SK-N-SH (cell line): ENCODE results near the gene JPH3. TPM values are rescaled to one million over a fixed set of nuclear protein-coding genes. Genes with fewer than 3 reads are reported as not detected.

Experiments
- CTCF ChIA-PET: fragments of 300-600, 350-600 bp; formaldehyde crosslinking; extraction: SDS; loops from one replicate; lab custom pipeline; 2021; lab: Yijun Ruan, JAX
- POLR2A ChIA-PET: fragments of 350-600 bp; sonication (Branson Sonifier 250); formaldehyde crosslinking; extraction: SDS; loops from one replicate; lab custom pipeline; 2020; ENCODE audit warnings: antibody characterized with exemption, inconsistent platforms; lab: Yijun Ruan, JAX
- DNase-seq: peaks from one replicate; pipeline ENCODE4 v3.0.0; 2012
- H2AFZ ChIP-seq: fragments of 200-600 bp; sonication (generic); 2 replicates; pipeline ENCODE4 v1.8.1; 2016; ENCODE audit warnings: antibody characterized with exemption, mild to moderate bottlenecking, low read depth
- H3F3A ChIP-seq: fragments of 200-600 bp; sonication (generic); replicated peaks from 2 replicates; pipeline ENCODE3; 2016; ENCODE audit warnings: antibody characterized with exemption, mild to moderate bottlenecking; ENCODE audit not compliant: insufficient read depth
- H3K27ac ChIP-seq, 2 experiments: fragments of 200-500 bp in 1 of 2; fragments of 200-600 bp in 1 of 2; sonication (Bioruptor generic) in 1 of 2; sonication (generic), shearing (Covaris generic) in 1 of 2; 2 replicates each; pipeline versions ENCODE4 v1.5.1 to v1.6.1; 2014 to 2016; ENCODE audit warnings: low read depth in 2 of 2, inconsistent platforms in 1 of 2, low read length in 1 of 2, mild to moderate bottlenecking in 1 of 2, mixed read lengths in 1 of 2
- H3K27me3 ChIP-seq: fragments of 200-600 bp; sonication (generic), shearing (Covaris generic); 2 replicates; pipeline ENCODE4 v1.6.1; 2016; ENCODE audit warnings: mixed run types; ENCODE audit not compliant: insufficient read depth
- H3K36me3 ChIP-seq, 2 experiments: fragments of 200-500 bp in 1 of 2; fragments of 200-600 bp in 1 of 2; sonication (Bioruptor generic) in 1 of 2; sonication (generic) in 1 of 2; replicated peaks in 1 of 2; 2 replicates each; pipeline versions ENCODE3 to v1.5.1; 2014 to 2016; ENCODE audit warnings: low read length in 1 of 2, mild to moderate bottlenecking in 1 of 2; ENCODE audit not compliant: insufficient read depth in 2 of 2, control insufficient read depth in 1 of 2
- H3K4me1 ChIP-seq, 2 experiments: fragments of 200-500 bp in 1 of 2; fragments of 200-600 bp in 1 of 2; sonication (Bioruptor generic) in 1 of 2; sonication (generic), shearing (Covaris generic) in 1 of 2; 2 replicates each; pipeline versions ENCODE4 v1.5.1 to v1.6.1; 2014 to 2016; ENCODE audit warnings: low read depth in 1 of 2, low read length in 1 of 2, mixed run types in 1 of 2; ENCODE audit not compliant: insufficient read depth in 2 of 2, control insufficient read depth in 1 of 2
- H3K4me2 ChIP-seq: fragments of 200-600 bp; sonication (generic), shearing (Covaris generic); 2 replicates; pipeline ENCODE4 v1.6.1; 2017; ENCODE audit warnings: mixed run types
- H3K4me3 ChIP-seq, 2 experiments: fragments of 200-500 bp in 1 of 2; fragments of 200-600 bp in 1 of 2; sonication (Bioruptor generic) in 1 of 2; sonication (generic), shearing (Covaris generic) in 1 of 2; 2 replicates each; pipeline versions ENCODE4 v1.5.1 to v1.8.1; 2014 to 2016; ENCODE audit warnings: low read depth in 2 of 2, inconsistent platforms in 1 of 2, low read length in 1 of 2, mild to moderate bottlenecking in 1 of 2, mixed read lengths in 1 of 2, moderate library complexity in 1 of 2
- H3K79me2 ChIP-seq: fragments of 200-600 bp; sonication (generic); 2 replicates; pipeline ENCODE4 v1.8.1; 2017; ENCODE audit warnings: mild to moderate bottlenecking; ENCODE audit not compliant: insufficient read depth
- H3K9ac ChIP-seq: fragments of 200-600 bp; sonication (generic); 2 replicates; pipeline ENCODE4 v1.6.1; 2017; ENCODE audit warnings: mixed run types
- H3K9me2 ChIP-seq: fragments of 200-600 bp; sonication (generic); 2 replicates; pipeline ENCODE4 v1.6.1; 2017; ENCODE audit warnings: mixed run types
- H3K9me3 ChIP-seq: fragments of 200-600 bp; sonication (generic); 2 replicates; pipeline ENCODE4 v1.6.1; 2017; ENCODE audit warnings: mixed run types, mild to moderate bottlenecking, moderate library complexity
- H4K20me1 ChIP-seq: fragments of 200-600 bp; sonication (generic); 2 replicates; pipeline ENCODE4 v1.6.1; 2017; ENCODE audit warnings: mild to moderate bottlenecking, mixed run types; ENCODE audit not compliant: insufficient read depth
- EZH2phosphoT487 ChIP-seq: fragments of 200-600 bp; sonication (generic); IDR thresholded peaks from 2 replicates; pipeline ENCODE4 v1.6.1; 2017; ENCODE audit warnings: low read depth, mixed run types, mild to moderate bottlenecking, antibody characterized with exemption, moderate library complexity, borderline replicate concordance
- JUND ChIP-seq: IDR thresholded peaks from 2 replicates; pipeline ENCODE4 v1.4.0; 2012
- MAX ChIP-seq: IDR thresholded peaks from 2 replicates; pipeline ENCODE4 v1.4.0; 2012; ENCODE audit warnings: low read depth
- NFIC ChIP-seq: IDR thresholded peaks from 2 replicates; pipeline ENCODE4 v1.4.0; 2012; ENCODE audit warnings: borderline replicate concordance
- NRF1 ChIP-seq: IDR thresholded peaks from 2 replicates; pipeline ENCODE4 v1.6.1; 2012; ENCODE audit warnings: low read depth, mild to moderate bottlenecking, low read length
- PBX3 ChIP-seq: IDR thresholded peaks from 2 replicates; pipeline ENCODE4; 2012
- RCOR1 ChIP-seq: fragments of 150-350 bp; IDR thresholded peaks from 2 replicates; pipeline ENCODE4 v1.6.1; 2017; ENCODE audit warnings: antibody characterized with exemption, low read length
- RXRA ChIP-seq: IDR thresholded peaks from 2 replicates; pipeline ENCODE4 v1.4.0; 2012; ENCODE audit warnings: low read depth, mild to moderate bottlenecking, borderline replicate concordance
- TAF1 ChIP-seq: IDR thresholded peaks from 2 replicates; pipeline ENCODE4 v1.6.1; 2012; ENCODE audit warnings: low read depth, mild to moderate bottlenecking, low read length, moderate library complexity, borderline replicate concordance
- USF1 ChIP-seq: IDR thresholded peaks from 2 replicates; pipeline ENCODE4 v1.4.0; 2012; ENCODE audit warnings: low read depth, borderline replicate concordance
- WGBS: methylation state at CpG from one replicate; pipeline ENCODE4 v1.1.6; 2017; ENCODE audit warnings: low lambda C conversion rate; 5-methylcytosine and 5-hydroxymethylcytosine counted together
- polyA plus RNA-seq, 3 experiments: library from polyadenylated mRNA; depleted of rRNA; stranded (reverse); fragments of >200 nt; gene quantifications; 2 replicates each; pipeline ENCODE4 v1.2.3, GENCODE V29; 2012

Gene JPH3
- polyA plus RNA-seq, 1 of the 3 experiments (the other 2 are of a cell fraction), result 0.25 TPM

GRCh38 chr16:87644596-87644995 lies 42.3 kb downstream of the JPH3 start:
- Histone ChIP-seq H2AFZ (no peak overlapping the region), H3K27ac (no peak overlapping the region), H3F3A (no peaks in the 10 kb centered on the region), H3K79me2 (no peaks in the 10 kb centered on the region), H3K9ac (no peak overlapping the region), H3K9me2 (no peaks in the 10 kb centered on the region), H3K36me3 (no peaks in the 10 kb centered on the region), H4K20me1 (no peaks in the 10 kb centered on the region), H3K4me3 (no peak overlapping the region), H3K4me2 (no peak overlapping the region), H3K27me3 (peaks cover 5% of the 10 kb centered on the region; the same call in 1 of the 2 replicates), H3K4me1 (no peaks in the 10 kb centered on the region; a peak in 1 of 4 replicates), H3K9me3 (no peaks in the 10 kb centered on the region)
- CTCF ChIA-PET, result interaction anchor here (1.3 to 7.8 kb wide), 2 partner anchors 8 to 228 kb away, joined by 3 to 68 read pairs; no protein-coding TSS in a partner anchor
- no peak for DNase-seq
- no peak for TF ChIP-seq EZH2phosphoT487
- POLR2A ChIA-PET, result no interaction called here
- 90% methylated on average over 40 of the region's 44 CpGs for WGBS

- no peak for TF ChIP-seq MAX
- TF ChIP-seq NFIC, result no peak
- no peak for TF ChIP-seq RXRA
- no peak for TF ChIP-seq USF1
- no peak for TF ChIP-seq RCOR1
- TF ChIP-seq TAF1, result no peak
- no peak for TF ChIP-seq PBX3
- no peak for TF ChIP-seq JUND
- TF ChIP-seq NRF1, result no peak
- TF ChIP-seq EZH2phosphoT487, result no peak
- no peaks in the 10 kb centered on the region for H3K36me3 ChIP-seq
- H3K4me1 ChIP-seq, result no peaks in the 10 kb centered on the region; a peak in 1 of 4 replicates
- no peaks in the 10 kb centered on the region for H3K9me3 ChIP-seq
- H4K20me1 ChIP-seq, result no peaks in the 10 kb centered on the region
- H3K79me2 ChIP-seq, result no peaks in the 10 kb centered on the region
- no peak overlapping the region for H3K9ac ChIP-seq
- peaks cover 4% of the 10 kb centered on the region for H3K27me3 ChIP-seq
- no peak overlapping the region for H3K4me2 ChIP-seq
- DNase-seq, result no peak
- no peak overlapping the region for H3K4me3 ChIP-seq
- 63% methylated on average over 3 of the region's 9 CpGs for WGBS
- H2AFZ ChIP-seq, result no peak overlapping the region
- POLR2A ChIA-PET, result no interaction called here
- H3K27ac ChIP-seq, result no peak overlapping the region
- no peaks in the 10 kb centered on the region for H3K9me2 ChIP-seq
- CTCF ChIA-PET, result interaction anchor here (1.2 to 7.8 kb wide), 3 partner anchors 10 to 229 kb away, joined by 4 to 68 read pairs (median 7); no protein-coding TSS in a partner anchor
- no peaks in the 10 kb centered on the region for H3F3A ChIP-seq
These were observed 43.5 kb downstream of the JPH3 start for GRCh38 chr16:87645802-87646201.
